ENCODE measurements around the gene MYCN. TPM values are rescaled to one million over a fixed set of nuclear protein-coding genes. Genes with fewer than 3 reads are reported as not detected.

Gene MYCN
- total and polyA plus RNA-seq, 2 of the 8 experiments (the other 6 are each of a cell fraction or from before 2014, with no cell fraction given): 87.8 to 137 TPM

- H3K23me2 ChIP-seq (ENCODE audit: low read depth, low read length): peaks cover 7% of the 10 kb centered on the region; the same call in 1 of the 2 replicates
- CTCF ChIA-PET (ENCODE audit: partially characterized antibody): interaction anchor here (0.6 kb wide), 2 partner anchors 9 to 303 kb away, joined by 3 read pairs; no protein-coding TSS in a partner anchor
- peak overlapping the region; percentile 81 for H3K4ac ChIP-seq (replicated peaks; ENCODE audit: insufficient read length, low read depth, low read length)
- no peak overlapping the region for H3K4me3 ChIP-seq (ENCODE audit: extremely low read depth in 1 of 4, insufficient read depth in 2 of 4, low read depth in 3 of 4, low read length in 4 of 4)
- 0 out of 2 replicates have a peak overlapping the region, but pooled peaks have one; percentile 81 for H2BK15ac ChIP-seq (ENCODE audit: low read length)
- H3K27ac ChIP-seq (ENCODE audit: low read depth, low read length): no peak overlapping the region
- H3K79me2 ChIP-seq (ENCODE audit: control insufficient read depth in 1 of 2, insufficient read depth in 2 of 2, low read length in 2 of 2): peaks cover 10 to 19% of the 10 kb centered on the region in 2 experiments
- H3K9me3 ChIP-seq (ENCODE audit: insufficient read depth in 2 of 2, low read depth in 1 of 2, low read length in 1 of 2): no peaks in the 10 kb centered on the region
- H4K5ac ChIP-seq (ENCODE audit: insufficient read length, low read depth, low read length): no peak overlapping the region
- peaks cover 6 to 23% (median 14%) of the 10 kb centered on the region in 4 experiments; a peak in 5 of 7 replicates for H3K4me1 ChIP-seq (replicated peaks in 1 of 4; ENCODE audit: control insufficient read depth in 3 of 4, insufficient read depth in 4 of 4, low read length in 3 of 4)
- H4K91ac ChIP-seq (replicated peaks; ENCODE audit: insufficient read length, low read length): peak overlapping the region; percentile 82
- peak overlapping the region; percentile 83; the same call in 1 of the 2 replicates for H2BK5ac ChIP-seq (ENCODE audit: low read depth, low read length)
- no peak for FAIRE-seq
- peak overlapping the region; percentile 94 for H2BK120ac ChIP-seq (replicated peaks; ENCODE audit: low read depth, low read length)
- no peaks in the 10 kb centered on the region for H3K27me3 ChIP-seq (replicated peaks in 1 of 4; ENCODE audit: control insufficient read depth in 3 of 4, extremely low read depth in 1 of 4, insufficient read depth in 3 of 4, low read length in 3 of 4)
- H3K14ac ChIP-seq (ENCODE audit: insufficient read length): no peak overlapping the region
- no peak overlapping the region for H3K56ac ChIP-seq (replicated peaks; ENCODE audit: insufficient read length, low read depth, low read length)
- TF ChIP-seq MAX (IDR thresholded peaks at IDR 0.05) (no peak), CREB1 (IDR thresholded peaks at IDR 0.05) (no peak), TEAD4 (IDR thresholded peaks at IDR 0.05; ENCODE audit: low read depth, low read length) (no peak), JUN (IDR thresholded peaks at IDR 0.05; ENCODE audit: low read depth, low read length) (no peak), BACH1 (IDR thresholded peaks at IDR 0.05; ENCODE audit: low read length) (no peak)
- peaks cover 0 to 5% (median 2%) of the 10 kb centered on the region in 4 experiments; a peak in 3 of 8 replicates for H3K36me3 ChIP-seq (ENCODE audit: control insufficient read depth in 2 of 4, insufficient read depth in 4 of 4, low read length in 3 of 4)
- H4K20me1 ChIP-seq (replicated peaks in 1 of 2; ENCODE audit: control insufficient read depth in 1 of 2, insufficient read depth in 2 of 2, low read length in 2 of 2): peaks cover 0 to 2% of the 10 kb centered on the region in 2 experiments
- no peak overlapping the region for H3K23ac ChIP-seq (ENCODE audit: insufficient read length)
- POLR2A ChIA-PET (ENCODE audit: partially characterized antibody): no interaction called here
- WGBS, 2 experiments (ENCODE audit: extremely low coverage in 1 of 2, insufficient coverage in 1 of 2, insufficient read length in 1 of 2, insufficient replicate concordance in 2 of 2, low coverage in 1 of 2, low lambda C conversion rate in 2 of 2, missing lambda C conversion rate in 1 of 2): 74% methylated on average over 8 of the region's 8 CpGs; no CpG with 5 or more reads in 1 of the 2 experiments
- no peak overlapping the region for H4K8ac ChIP-seq (ENCODE audit: extremely low read depth, insufficient read depth, low read length)
- H3K4me2 ChIP-seq (ENCODE audit: insufficient read depth in 1 of 2, low read depth in 2 of 2, low read length in 2 of 2): no peak overlapping the region; a peak in 1 of 4 replicates
- no peak overlapping the region for H3K9ac ChIP-seq (replicated peaks in 1 of 4; ENCODE audit: extremely low read depth in 1 of 4, low read depth in 3 of 4, low read length in 3 of 4)
- no peak for DNase-seq (ENCODE audit: low read depth in 1 of 2, low spot score in 2 of 2)
- no peaks in the 10 kb centered on the region for H3K79me1 ChIP-seq (ENCODE audit: low read depth, low read length)
- peak overlapping the region; percentile 89; the same call in 1 of the 2 replicates for H2AK5ac ChIP-seq (ENCODE audit: low read depth, low read length)
- peak overlapping the region; percentile 95; the same call in 1 of the 2 replicates for H2BK12ac ChIP-seq (ENCODE audit: low read depth, low read length)
- H3K18ac ChIP-seq (ENCODE audit: extremely low read depth, low read length): peak overlapping the region; percentile 48
- H2BK20ac ChIP-seq (ENCODE audit: low read length): peak overlapping the region; percentile 97; the same call in 1 of the 2 replicates
- no peak overlapping the region for H2AFZ ChIP-seq (ENCODE audit: low read length)
Observed at GRCh38 chr2:15937105-15937881, 3.1 kb upstream of the MYCN start.
